Neural progenitor cell (in vitro differentiated cells): Measurements from ENCODE around the gene BUB1B.

ENCODE experiments used
- CTCF ChIP-seq: fragments of 200-600 bp; sonication (generic); IDR thresholded peaks from 2 replicates; pipeline ENCODE4 v1.5.1; 2017; ENCODE audit warnings: antibody characterized with exemption, mild to moderate bottlenecking
- EZH2 ChIP-seq: fragments of 200-600 bp; sonication (generic); IDR thresholded peaks from 2 replicates; pipeline ENCODE4 v1.6.1; 2017; ENCODE audit warnings: antibody characterized with exemption, mild to moderate bottlenecking, moderate library complexity

- no peak for TF ChIP-seq CTCF
- TF ChIP-seq EZH2: no peak
These were observed 106.8 kb downstream of the BUB1B start for GRCh38 chr15:40267670-40268069.
